CD8-positive, alpha-beta memory T cell (primary cell): Measurements from ENCODE around the gene MCAM. TPM values are rescaled to one million over a fixed set of nuclear protein-coding genes. Genes with fewer than 3 reads are reported as not detected.

Experiments
- CTCF ChIA-PET: fragments of 350-600 bp; sonication (Branson Sonifier 250); formaldehyde crosslinking; loops from one replicate; lab custom pipeline; 2021; ENCODE audit warnings: antibody characterized with exemption; lab: Charles Lee
- POLR2A ChIA-PET: fragments of 350-600 bp; sonication (Branson Sonifier 250); formaldehyde crosslinking; loops from one replicate; lab custom pipeline; 2021; ENCODE audit warnings: antibody characterized with exemption; lab: Charles Lee
- DNase-seq, 5 donors: peaks; one replicate each; pipeline versions ENCODE4 v3.0.0 to v3.0.0-alpha.2; 2020 to 2022; ENCODE audit warnings: mixed read lengths in 1 of 5
- H3K27ac ChIP-seq: one replicate; pipeline ENCODE4 v1.7.0; 2013; ENCODE audit warnings: low read depth, mild to moderate bottlenecking, low read length, moderate library complexity
- H3K27me3 ChIP-seq: 2 replicates; pipeline ENCODE4 v1.7.0; 2013; ENCODE audit warnings: low read length, mild to moderate bottlenecking; ENCODE audit not compliant: insufficient read depth, poor library complexity, severe bottlenecking
- H3K36me3 ChIP-seq: 2 replicates; pipeline ENCODE4 v1.7.0; 2013; ENCODE audit warnings: mild to moderate bottlenecking, low read length, moderate library complexity; ENCODE audit not compliant: insufficient read depth
- H3K4me1 ChIP-seq: 2 replicates; pipeline ENCODE4 v1.7.0; 2013; ENCODE audit warnings: mild to moderate bottlenecking, low read length, moderate library complexity; ENCODE audit not compliant: insufficient read depth
- H3K4me3 ChIP-seq: 2 replicates; pipeline ENCODE4 v1.7.0; 2013; ENCODE audit warnings: mild to moderate bottlenecking, low read length
- H3K9me3 ChIP-seq: 2 replicates; pipeline ENCODE4 v1.7.0; 2013; ENCODE audit warnings: mild to moderate bottlenecking, low read length
- H3K27ac Mint-ChIP-seq, 8 donors: one replicate each; pipeline ENCODE4 v1.8.0; 2020 to 2021; ENCODE audit warnings: mixed read lengths in 8 of 8, mild to moderate bottlenecking in 6 of 8, inconsistent platforms in 3 of 8, moderate library complexity in 3 of 8
- H3K27me3 Mint-ChIP-seq, 2 donors: one replicate each; pipeline ENCODE4 v1.8.0; 2020 to 2021; ENCODE audit warnings: mixed read lengths in 2 of 2, mild to moderate bottlenecking in 1 of 2, moderate library complexity in 1 of 2
- H3K36me3 Mint-ChIP-seq, 3 donors: one replicate each; pipeline ENCODE4 v1.8.0; 2020 to 2021; ENCODE audit warnings: mixed read lengths in 3 of 3, inconsistent platforms in 1 of 3, mild to moderate bottlenecking in 1 of 3
- H3K4me1 Mint-ChIP-seq, 3 donors: one replicate each; pipeline ENCODE4 v1.8.0; 2020 to 2021; ENCODE audit warnings: mixed read lengths in 3 of 3, inconsistent platforms in 1 of 3, mild to moderate bottlenecking in 1 of 3
- H3K4me3 Mint-ChIP-seq, 7 donors: one replicate each; pipeline ENCODE4 v1.8.0; 2020 to 2021; ENCODE audit warnings: mixed read lengths in 7 of 7, mild to moderate bottlenecking in 6 of 7, moderate library complexity in 4 of 7, inconsistent platforms in 2 of 7
- H3K9me3 Mint-ChIP-seq, 5 donors: one replicate each; pipeline ENCODE4 v1.8.0; 2020 to 2022; ENCODE audit warnings: mixed read lengths in 5 of 5, mild to moderate bottlenecking in 3 of 5, moderate library complexity in 2 of 5, inconsistent platforms in 1 of 5
- polyA plus RNA-seq: library from polyadenylated mRNA; unstranded; fragments of 300-500 nt; fragmentation: Illumina TruSeq; gene quantifications from one replicate; pipeline ENCODE4 v1.2.3, GENCODE V29; 2021
- total RNA-seq, 2 experiments: library from RNA; stranded (reverse); gene quantifications; one replicate each; pipeline ENCODE4 v1.2.3, GENCODE V29; 2021

Gene MCAM
- total and polyA plus RNA-seq, 3 experiments from 2014 or later, result 1.6 to 2.7 (median 2.0) TPM

- Mint-ChIP-seq H3K36me3 (no peaks in the 10 kb centered on the region), H3K9me3 (no peaks in the 10 kb centered on the region), H3K27ac (no peak overlapping the region), H3K27me3 (peaks cover 19 to 49% of the 10 kb centered on the region in 2 donors), H3K4me1 (peaks cover 7 to 10% (median 7%) of the 10 kb centered on the region in 3 donors), H3K4me3 (no peak overlapping the region)
- H3K27me3 ChIP-seq, result no peaks in the 10 kb centered on the region
- no peak for DNase-seq
- no peak overlapping the region for H3K27ac ChIP-seq
- H3K36me3 ChIP-seq, result no peaks in the 10 kb centered on the region
- ChIA-PET CTCF (interaction anchor here (1.3 kb wide), 1 partner anchor 13 kb away, joined by 4 read pairs; no protein-coding TSS in a partner anchor), POLR2A (interaction anchor here (1.1 kb wide), 1 partner anchor 30 kb away, joined by 3 read pairs; no protein-coding TSS in a partner anchor)
- no peaks in the 10 kb centered on the region for H3K4me1 ChIP-seq
- H3K4me3 ChIP-seq, result no peak overlapping the region
- H3K9me3 ChIP-seq, result no peaks in the 10 kb centered on the region
Measured at GRCh38 chr11:119351232-119351631, 34.3 kb upstream of the MCAM start.

GRCh38 chr11:119350302-119350701, 33.4 kb upstream of the MCAM start:
- no peaks in the 10 kb centered on the region for H3K9me3 Mint-ChIP-seq
- DNase-seq, result no peak
- no peaks in the 10 kb centered on the region for H3K9me3 ChIP-seq
- H3K4me3 Mint-ChIP-seq, result no peak overlapping the region
- H3K27me3 Mint-ChIP-seq, result peaks cover 19 to 45% of the 10 kb centered on the region in 2 donors
- H3K36me3 Mint-ChIP-seq, result no peaks in the 10 kb centered on the region
- ChIA-PET CTCF (no interaction called here), POLR2A (interaction anchor here (1.1 kb wide), 1 partner anchor 29 kb away, joined by 3 read pairs; no protein-coding TSS in a partner anchor)
- peak overlapping the region in 3 of 8 donors; percentile 52 to 79 (median 59) for H3K27ac Mint-ChIP-seq
- no peak overlapping the region for H3K4me3 ChIP-seq
- H3K36me3 ChIP-seq, result no peaks in the 10 kb centered on the region
- peaks cover 5 to 7% (median 5%) of the 10 kb centered on the region in 3 donors for H3K4me1 Mint-ChIP-seq
- no peak overlapping the region for H3K27ac ChIP-seq
- H3K27me3 ChIP-seq, result no peaks in the 10 kb centered on the region
- no peaks in the 10 kb centered on the region for H3K4me1 ChIP-seq

GRCh38 chr11:119347940-119348605, 31.1 kb upstream of the MCAM start:
- Mint-ChIP-seq H3K27ac (no peak overlapping the region), H3K36me3 (no peaks in the 10 kb centered on the region), H3K4me1 (peaks cover 5 to 7% (median 5%) of the 10 kb centered on the region in 3 donors), H3K27me3 (peaks cover 31 to 54% of the 10 kb centered on the region in 2 donors), H3K4me3 (no peak overlapping the region), H3K9me3 (no peaks in the 10 kb centered on the region)
- no peak overlapping the region for H3K4me3 ChIP-seq
- POLR2A ChIA-PET, result no interaction called here
- CTCF ChIA-PET, result interaction anchor here (1.2 to 2.4 kb wide), 4 partner anchors 8 to 179 kb away, joined by 3 to 10 read pairs (median 4); partner anchors contain the start of gene USP2
- H3K27me3 ChIP-seq, result peaks cover 8% of the 10 kb centered on the region
- H3K27ac ChIP-seq, result no peak overlapping the region
- H3K36me3 ChIP-seq, result no peaks in the 10 kb centered on the region
- DNase-seq, result no peak
- no peaks in the 10 kb centered on the region for H3K9me3 ChIP-seq
- no peaks in the 10 kb centered on the region for H3K4me1 ChIP-seq

- no peaks in the 10 kb centered on the region for H3K36me3 ChIP-seq
- no peak overlapping the region for H3K27ac ChIP-seq
- DNase-seq, result no peak
- POLR2A ChIA-PET, result no interaction called here
- no peaks in the 10 kb centered on the region for H3K4me1 ChIP-seq
- H3K27me3 Mint-ChIP-seq, result peaks cover 25 to 55% of the 10 kb centered on the region in 2 donors
- H3K4me3 Mint-ChIP-seq, result no peak overlapping the region
- H3K4me3 ChIP-seq, result no peak overlapping the region
- no peak overlapping the region for H3K27ac Mint-ChIP-seq
- CTCF ChIA-PET, result interaction anchor here (1.3 to 2.4 kb wide), 2 partner anchors 9 to 28 kb away, joined by 3 to 10 read pairs; no protein-coding TSS in a partner anchor
- H3K9me3 Mint-ChIP-seq, result no peaks in the 10 kb centered on the region
- peaks cover 5 to 7% (median 5%) of the 10 kb centered on the region in 3 donors for H3K4me1 Mint-ChIP-seq
- peaks cover 9% of the 10 kb centered on the region for H3K27me3 ChIP-seq
- H3K9me3 ChIP-seq, result no peaks in the 10 kb centered on the region
- H3K36me3 Mint-ChIP-seq, result no peaks in the 10 kb centered on the region
Measured at GRCh38 chr11:119347242-119347641, 30.3 kb upstream of the MCAM start.

GRCh38 chr11:119346605-119347004, 29.7 kb upstream of the MCAM start, which contains the start of gene MFRP:
Gene MFRP (minus strand): TSS chr11:119346705. CDS start chr11:119346513, 192 bp downstream.
- H3K27me3 ChIP-seq, result peaks cover 15% of the 10 kb centered on the region
- H3K4me3 ChIP-seq, result no peak within 1 kb of the TSS
- H3K27ac Mint-ChIP-seq, result peak within 1 kb of the TSS in 1 of 8 donors; percentile 70
- ChIA-PET CTCF (interaction anchor here (1.0 to 2.4 kb wide), 2 partner anchors 9 to 10 kb away, joined by 4 to 10 read pairs; no protein-coding TSS in a partner anchor), POLR2A (no interaction called here)
- H3K4me1 ChIP-seq, result no peaks in the 10 kb centered on the region
- peaks cover 20 to 53% of the 10 kb centered on the region in 2 donors for H3K27me3 Mint-ChIP-seq
- peaks cover 5 to 7% (median 5%) of the 10 kb centered on the region in 3 donors for H3K4me1 Mint-ChIP-seq
- no peak within 1 kb of the TSS for H3K4me3 Mint-ChIP-seq
- H3K36me3 ChIP-seq, result no peaks in the 10 kb centered on the region
- H3K27ac ChIP-seq, result no peak within 1 kb of the TSS
- no peaks in the 10 kb centered on the region for H3K9me3 Mint-ChIP-seq
- H3K9me3 ChIP-seq, result no peaks in the 10 kb centered on the region
- no peaks in the 10 kb centered on the region for H3K36me3 Mint-ChIP-seq
- no peak for DNase-seq

- CTCF ChIA-PET, result interaction anchor here (1.0 to 3.5 kb wide), 3 partner anchors 8 to 23 kb away, joined by 3 to 17 read pairs (median 4); no protein-coding TSS in a partner anchor
- H3K4me1 ChIP-seq, result no peaks in the 10 kb centered on the region
- Mint-ChIP-seq H3K4me1 (peaks cover 9 to 14% (median 13%) of the 10 kb centered on the region in 3 donors), H3K27ac (peak overlapping the region in 1 of 8 donors; percentile 70), H3K36me3 (no peaks in the 10 kb centered on the region), H3K27me3 (peaks cover 24 to 54% of the 10 kb centered on the region in 2 donors), H3K4me3 (no peak overlapping the region), H3K9me3 (no peaks in the 10 kb centered on the region)
- no peak for DNase-seq
- no peak overlapping the region for H3K27ac ChIP-seq
- H3K9me3 ChIP-seq, result no peaks in the 10 kb centered on the region
- H3K4me3 ChIP-seq, result no peak overlapping the region
- POLR2A ChIA-PET, result no interaction called here
- H3K27me3 ChIP-seq, result peaks cover 24% of the 10 kb centered on the region
- no peaks in the 10 kb centered on the region for H3K36me3 ChIP-seq
Measured at GRCh38 chr11:119345685-119346084, 28.8 kb upstream of the MCAM start.

- CTCF ChIA-PET, result interaction anchor here (1.2 to 3.5 kb wide), 2 partner anchors 12 to 21 kb away, joined by 5 to 17 read pairs; no protein-coding TSS in a partner anchor
- peaks cover 22 to 52% of the 10 kb centered on the region in 2 donors for H3K27me3 Mint-ChIP-seq
- Histone ChIP-seq H3K4me3 (no peak overlapping the region), H3K27ac (no peak overlapping the region), H3K9me3 (no peaks in the 10 kb centered on the region), H3K36me3 (no peaks in the 10 kb centered on the region), H3K27me3 (peaks cover 34% of the 10 kb centered on the region), H3K4me1 (no peaks in the 10 kb centered on the region)
- no peaks in the 10 kb centered on the region for H3K9me3 Mint-ChIP-seq
- POLR2A ChIA-PET, result no interaction called here
- H3K4me1 Mint-ChIP-seq, result peaks cover 5 to 8% (median 7%) of the 10 kb centered on the region in 3 donors
- no peak overlapping the region for H3K4me3 Mint-ChIP-seq
- no peak for DNase-seq
- no peak overlapping the region for H3K27ac Mint-ChIP-seq
- H3K36me3 Mint-ChIP-seq, result no peaks in the 10 kb centered on the region
Measured at GRCh38 chr11:119344291-119345010, 27.5 kb upstream of the MCAM start.
